GM10266 (cell line): ENCODE data around the gene R3HDM4.

ENCODE experiments used
- DNase-seq: peaks from one replicate; pipeline ENCODE4 v3.0.0; 2012; ENCODE audit errors: extremely low spot score
- CTCF ChIP-seq: IDR thresholded peaks from 2 replicates; pipeline ENCODE4 v1.5.1; 2012; ENCODE audit warnings: mild to moderate bottlenecking, low read depth; ENCODE audit not compliant: control insufficient read depth, insufficient read depth; ENCODE audit errors: missing control alignments

Gene R3HDM4

DNA sequence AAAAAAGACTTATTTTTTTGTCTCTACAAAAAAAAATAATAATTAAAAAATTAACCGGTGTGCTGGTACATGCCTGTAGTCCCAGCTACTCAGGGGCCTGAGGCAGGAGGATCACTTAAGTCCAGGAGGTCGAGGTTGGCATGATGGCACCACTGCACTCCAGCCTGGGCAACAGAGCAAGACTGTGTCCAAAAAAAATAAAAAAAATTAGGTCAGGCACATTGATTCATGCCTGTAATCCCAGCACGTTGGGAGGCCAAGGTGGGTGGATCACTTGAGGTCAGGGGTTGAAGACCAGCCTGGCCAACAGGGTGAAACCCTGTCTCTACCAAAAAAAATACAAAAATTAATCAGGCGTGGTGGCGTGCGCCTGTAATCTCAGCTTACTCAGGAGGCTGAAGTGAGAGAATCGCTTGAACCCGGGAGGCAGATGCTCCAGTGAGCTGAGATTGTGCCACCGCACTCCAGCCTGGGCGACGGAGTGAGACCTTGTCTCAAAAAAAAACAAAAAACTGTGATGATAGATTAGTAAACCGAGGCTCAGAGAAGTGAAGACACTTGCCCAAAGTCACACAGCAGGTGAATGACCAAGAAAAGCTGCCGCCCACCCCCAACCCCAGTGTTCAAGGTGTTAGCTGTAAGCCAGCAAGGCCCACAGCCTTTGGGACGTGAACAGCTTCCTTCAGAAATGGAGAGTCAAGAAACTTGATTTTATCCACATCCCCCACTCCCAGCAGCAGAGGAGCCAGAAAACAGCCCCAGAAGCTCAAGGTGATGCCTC, 10.4 kb downstream of the R3HDM4 start:
- TF ChIP-seq CTCF: no peak

GRCh38 chr19:902093-902370, 11.0 kb downstream of the R3HDM4 start:
- no peak for TF ChIP-seq CTCF
- no peak for DNase-seq

More for the DNA sequence above, 10.4 kb downstream of the R3HDM4 start:
- no peak for DNase-seq

- TF ChIP-seq CTCF: no peak
- no peak for DNase-seq
These were observed 11.6 kb downstream of the R3HDM4 start for GRCh38 chr19:901216-902092.

DNA sequence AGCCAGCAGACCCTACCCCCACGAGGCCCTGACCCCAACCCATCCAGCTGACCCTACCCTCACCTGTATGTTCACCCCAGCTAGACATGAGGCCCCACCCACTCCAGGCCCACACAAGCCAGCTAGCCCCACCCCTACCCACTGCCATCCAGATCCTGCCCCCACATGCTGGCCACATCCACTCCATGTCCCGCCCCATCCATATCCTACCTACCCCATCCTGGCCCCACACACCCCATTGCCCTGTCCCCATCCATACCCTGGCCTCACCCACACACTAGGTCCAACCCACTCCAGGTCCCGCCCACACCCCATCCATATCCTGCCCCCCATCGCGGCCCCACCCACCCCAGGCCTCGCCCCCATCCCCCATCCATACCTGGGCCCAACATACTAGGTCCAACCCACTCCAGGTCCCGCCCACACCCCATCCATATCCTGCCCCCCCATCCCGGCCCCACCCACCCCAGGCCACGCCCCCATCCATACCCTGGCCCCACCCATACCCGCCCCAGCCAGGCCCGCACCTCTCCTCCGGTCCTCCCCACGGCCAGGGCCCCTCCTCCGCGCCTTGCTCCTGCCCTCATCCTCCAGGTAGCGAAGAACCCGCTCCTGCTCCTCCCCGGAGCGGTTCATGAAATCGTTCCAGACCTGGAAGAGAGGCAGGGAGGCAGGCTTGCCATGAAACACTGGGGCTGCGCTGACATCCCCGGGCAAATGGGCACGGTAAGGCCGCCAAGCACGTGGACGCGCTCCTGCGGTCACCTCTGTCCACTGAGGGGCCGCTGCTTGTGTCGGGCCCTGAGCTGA, 12.5 kb downstream of the R3HDM4 start:
- no peak for TF ChIP-seq CTCF
- no peak for DNase-seq

DNA sequence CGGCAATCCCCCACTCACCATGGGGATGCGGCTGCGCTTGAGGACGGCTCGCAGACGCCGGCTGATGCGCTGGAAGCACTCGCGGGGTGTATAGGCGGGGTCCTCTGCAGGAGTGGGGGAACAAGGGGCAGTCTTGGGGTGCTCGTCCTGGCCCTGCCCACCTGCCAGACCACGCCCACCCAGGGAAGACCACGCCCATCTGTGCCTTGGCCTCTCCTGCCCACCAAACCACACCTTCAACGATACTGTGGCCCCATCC, 13.0 kb downstream of the R3HDM4 start:
- no peak for TF ChIP-seq CTCF
- no peak for DNase-seq

- DNase-seq: no peak
- TF ChIP-seq CTCF: no peak
These were observed 13.5 kb downstream of the R3HDM4 start for GRCh38 chr19:899336-900042.
